WERI-Rb-1 (cell line): ENCODE data around the gene TIMELESS.
"Not testable (repeated sequence)": the region's sequence is repeated elsewhere in the genome, so short reads cannot be mapped to it uniquely, and the experiment has no call there.

Experiments
- DNase-seq: peaks from one replicate; pipeline ENCODE4 v3.0.0-alpha.2; 2020
- H3K27ac ChIP-seq: fragments of 250-450 bp; sonication (Bioruptor Pico); 2 replicates; pipeline ENCODE4 v1.5.1; 2020; ENCODE audit warnings: mild to moderate bottlenecking, moderate library complexity
- H3K27me3 ChIP-seq: fragments of 250-450 bp; sonication (Bioruptor Pico); 2 replicates; pipeline ENCODE4 v1.5.1; 2021; ENCODE audit warnings: mild to moderate bottlenecking, low read depth, moderate library complexity; ENCODE audit not compliant: insufficient read depth, severe bottlenecking
- H3K36me3 ChIP-seq: fragments of 250-450 bp; sonication (Bioruptor Pico); 2 replicates; pipeline ENCODE4 v1.5.1; 2020; ENCODE audit warnings: mild to moderate bottlenecking, moderate library complexity
- H3K4me3 ChIP-seq: 2 replicates; pipeline ENCODE4 v1.5.1; 2011; ENCODE audit warnings: low read depth, mild to moderate bottlenecking, control low read depth, low read length
- H3K9me3 ChIP-seq: fragments of 250-450 bp; sonication (Bioruptor Pico); 2 replicates; pipeline ENCODE4 v1.5.1; 2021; ENCODE audit warnings: mild to moderate bottlenecking, moderate library complexity; ENCODE audit not compliant: severe bottlenecking
- TF ChIP-seq, protein P1 (sequence below): IDR thresholded peaks from 2 replicates; pipeline ENCODE4 v1.5.1; 2011; ENCODE audit warnings: low read depth, mild to moderate bottlenecking, control low read depth, inconsistent platforms, low read length

Gene TIMELESS

DNA sequence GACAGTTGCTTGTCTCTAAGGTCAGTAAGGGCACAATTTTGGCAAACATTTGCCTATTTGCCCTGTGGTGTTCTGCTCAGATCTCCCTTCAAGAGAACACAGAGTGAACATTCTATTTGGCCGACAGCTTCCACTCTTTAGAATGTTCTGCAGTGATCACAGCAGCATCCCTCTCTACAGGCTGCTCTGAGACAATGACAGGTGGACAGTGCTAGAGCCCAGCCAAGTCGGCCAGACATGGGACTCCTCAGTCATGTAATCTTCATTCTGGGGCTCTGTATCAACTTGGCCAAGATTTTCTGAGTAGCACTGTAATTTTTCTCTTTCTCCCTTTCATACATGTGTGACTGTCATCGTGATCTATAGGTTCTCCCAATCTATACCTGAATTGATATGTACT lies 34.8 kb downstream of the TIMELESS start:
- H3K27me3 ChIP-seq, result no peaks in the 10 kb centered on the region

GRCh38 chr12:56413392-56413791 lies 35.8 kb downstream of the TIMELESS start:
- H3K9me3 ChIP-seq, result no peaks in the 10 kb centered on the region
- H3K27me3 ChIP-seq, result no peaks in the 10 kb centered on the region
- peaks cover 14% of the 10 kb centered on the region for H3K36me3 ChIP-seq
- no peak overlapping the region for H3K4me3 ChIP-seq
- no peak for DNase-seq
- TF ChIP-seq, protein P1, sequence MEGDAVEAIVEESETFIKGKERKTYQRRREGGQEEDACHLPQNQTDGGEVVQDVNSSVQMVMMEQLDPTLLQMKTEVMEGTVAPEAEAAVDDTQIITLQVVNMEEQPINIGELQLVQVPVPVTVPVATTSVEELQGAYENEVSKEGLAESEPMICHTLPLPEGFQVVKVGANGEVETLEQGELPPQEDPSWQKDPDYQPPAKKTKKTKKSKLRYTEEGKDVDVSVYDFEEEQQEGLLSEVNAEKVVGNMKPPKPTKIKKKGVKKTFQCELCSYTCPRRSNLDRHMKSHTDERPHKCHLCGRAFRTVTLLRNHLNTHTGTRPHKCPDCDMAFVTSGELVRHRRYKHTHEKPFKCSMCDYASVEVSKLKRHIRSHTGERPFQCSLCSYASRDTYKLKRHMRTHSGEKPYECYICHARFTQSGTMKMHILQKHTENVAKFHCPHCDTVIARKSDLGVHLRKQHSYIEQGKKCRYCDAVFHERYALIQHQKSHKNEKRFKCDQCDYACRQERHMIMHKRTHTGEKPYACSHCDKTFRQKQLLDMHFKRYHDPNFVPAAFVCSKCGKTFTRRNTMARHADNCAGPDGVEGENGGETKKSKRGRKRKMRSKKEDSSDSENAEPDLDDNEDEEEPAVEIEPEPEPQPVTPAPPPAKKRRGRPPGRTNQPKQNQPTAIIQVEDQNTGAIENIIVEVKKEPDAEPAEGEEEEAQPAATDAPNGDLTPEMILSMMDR, result no peak
- no peak overlapping the region for H3K27ac ChIP-seq

More for the DNA sequence above, 34.8 kb downstream of the TIMELESS start:
- no peaks in the 10 kb centered on the region for H3K9me3 ChIP-seq
- no peak overlapping the region for H3K27ac ChIP-seq
- no peak overlapping the region for H3K4me3 ChIP-seq
- peaks cover 17% of the 10 kb centered on the region for H3K36me3 ChIP-seq
- TF ChIP-seq, protein P1, result no peak
- no peak for DNase-seq

- no peaks in the 10 kb centered on the region for H3K9me3 ChIP-seq
- DNase-seq, result no peak
- H3K36me3 ChIP-seq, result peaks cover 3% of the 10 kb centered on the region; the same call in 1 of the 2 replicates
- H3K27ac ChIP-seq, result no peak overlapping the region
- H3K27me3 ChIP-seq, result no peaks in the 10 kb centered on the region
- TF ChIP-seq, protein P1, result no peak
- H3K4me3 ChIP-seq, result no peak overlapping the region
These were observed 37.2 kb downstream of the TIMELESS start for GRCh38 chr12:56411781-56412639.

DNA sequence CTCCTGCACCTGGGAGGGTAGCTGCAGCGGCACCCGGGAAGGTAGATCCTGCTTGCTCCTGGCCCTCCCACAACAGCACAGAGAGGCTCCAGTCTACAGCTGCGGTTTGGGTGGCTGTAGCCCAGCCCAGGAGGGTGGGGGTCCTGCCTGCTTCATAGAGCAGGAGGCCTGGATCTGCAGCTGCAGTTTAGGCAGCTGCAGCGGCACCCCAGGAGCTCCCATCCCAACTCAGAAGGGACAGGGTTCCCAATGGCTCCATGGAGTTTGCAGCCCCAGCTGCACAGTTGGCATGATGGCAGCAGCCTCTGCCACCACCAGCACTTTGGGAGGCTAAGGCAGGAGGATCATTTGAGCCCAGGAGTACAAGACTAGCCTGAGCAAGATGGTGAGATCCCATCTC lies 38.5 kb downstream of the TIMELESS start:
- Histone ChIP-seq H3K27ac (no peak overlapping the region), H3K9me3 (no peaks in the 10 kb centered on the region), H3K27me3 (no peaks in the 10 kb centered on the region), H3K36me3 (no peaks in the 10 kb centered on the region), H3K4me3 (no peak overlapping the region)
- no peak for DNase-seq
- TF ChIP-seq, protein P1, result no peak

DNA sequence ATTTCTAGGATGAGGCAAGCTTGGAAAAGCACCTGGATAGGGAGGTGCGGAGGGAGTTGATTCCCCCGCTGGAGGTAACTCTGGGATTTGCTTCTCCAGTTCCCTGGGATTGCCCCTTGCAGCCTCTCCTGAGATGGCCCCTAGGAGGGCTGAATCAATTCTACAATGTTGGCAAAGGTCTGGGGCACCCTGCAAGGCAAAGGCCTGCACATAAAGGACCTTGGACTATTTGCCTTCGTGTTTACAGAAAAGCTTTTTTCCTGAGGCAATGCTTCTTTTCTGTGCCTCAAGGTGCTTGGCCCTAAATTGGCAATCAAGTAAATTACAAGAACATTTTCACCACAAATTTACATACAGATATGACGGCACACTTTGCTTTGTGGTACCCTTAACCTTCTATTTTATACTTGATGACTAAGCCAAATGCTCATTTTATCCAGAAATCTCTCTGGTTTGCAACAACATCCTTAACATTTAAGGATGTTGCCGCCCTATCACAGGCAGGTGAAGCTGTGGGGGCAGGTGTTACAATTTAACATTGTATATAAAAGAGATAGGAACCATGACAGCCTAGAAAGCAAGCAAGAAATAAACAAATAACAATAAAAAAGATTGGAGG lies 40.3 kb downstream of the TIMELESS start:
- Histone ChIP-seq H3K27ac (no peak overlapping the region), H3K27me3 (no peaks in the 10 kb centered on the region)
- TF ChIP-seq, protein P1, result no peak

GRCh38 chr12:56404227-56404626 lies 45.0 kb downstream of the TIMELESS start:
- H3K9me3 ChIP-seq, H3K27ac ChIP-seq, H3K4me3 ChIP-seq, H3K36me3 ChIP-seq, DNase-seq, H3K27me3 ChIP-seq: not testable (repeated sequence)

More for the DNA sequence above, 40.3 kb downstream of the TIMELESS start:
- no peaks in the 10 kb centered on the region for H3K9me3 ChIP-seq
- H3K4me3 ChIP-seq, result no peak overlapping the region
- no peak for DNase-seq
- H3K36me3 ChIP-seq, result no peaks in the 10 kb centered on the region

- H3K27me3 ChIP-seq, H3K36me3 ChIP-seq, DNase-seq, H3K27ac ChIP-seq, H3K4me3 ChIP-seq, H3K9me3 ChIP-seq: not testable (repeated sequence)
These were observed 47.6 kb downstream of the TIMELESS start for GRCh38 chr12:56401612-56402011.

GRCh38 chr12:56401125-56401524 lies 48.1 kb downstream of the TIMELESS start:
- H3K36me3 ChIP-seq, H3K4me3 ChIP-seq, H3K27ac ChIP-seq, H3K9me3 ChIP-seq, DNase-seq, H3K27me3 ChIP-seq: not testable (repeated sequence)

GRCh38 chr12:56399466-56399865 lies 49.8 kb downstream of the TIMELESS start:
- H3K4me3 ChIP-seq, H3K27ac ChIP-seq, H3K36me3 ChIP-seq, DNase-seq, H3K27me3 ChIP-seq, H3K9me3 ChIP-seq: not testable (repeated sequence)
